CD14-positive monocyte (primary cell): ENCODE results near the gene NMUR1. TPM values are rescaled to one million over a fixed set of nuclear protein-coding genes. Genes with fewer than 3 reads are reported as not detected.

Source experiments
- DNase-seq, 3 donors: peaks; one replicate each; pipeline ENCODE4 v3.0.0-alpha.2; 2011 to 2022
- H2AFZ ChIP-seq: 2 replicates; pipeline ENCODE4 v1.6.0; 2012; ENCODE audit warnings: mild to moderate bottlenecking, low read depth, low read length, inconsistent platforms; ENCODE audit not compliant: insufficient read depth, poor library complexity, severe bottlenecking
- H3K27ac ChIP-seq, 2 donors: 1 replicate in 1 of 2; 2 replicates in 1 of 2; pipeline ENCODE4 v1.5.1; 2012 to 2013; ENCODE audit warnings: low read length in 2 of 2, control low read depth in 1 of 2, inconsistent platforms in 1 of 2, low read depth in 1 of 2, mild to moderate bottlenecking in 1 of 2
- H3K27me3 ChIP-seq, 2 donors: one replicate each; pipeline versions ENCODE4 v1.6.0 to v1.6.1; 2011 to 2013; ENCODE audit warnings: low read length in 2 of 2; ENCODE audit not compliant: control insufficient read depth in 2 of 2, insufficient read depth in 2 of 2
- H3K36me3 ChIP-seq, 2 donors: replicated peaks in 1 of 2; 1 replicate in 1 of 2; 2 replicates in 1 of 2; pipeline versions ENCODE4 v1.5.1 to v1.6.1; 2012 to 2013; ENCODE audit warnings: low read length in 2 of 2, control low read depth in 1 of 2, inconsistent platforms in 1 of 2, mild to moderate bottlenecking in 1 of 2; ENCODE audit not compliant: insufficient read depth in 2 of 2, control insufficient read depth in 1 of 2
- H3K4me1 ChIP-seq, 2 donors: 1 replicate in 1 of 2; 2 replicates in 1 of 2; pipeline versions ENCODE4 v1.5.1 to v1.6.1; 2012 to 2013; ENCODE audit warnings: low read length in 2 of 2, control low read depth in 1 of 2, inconsistent platforms in 1 of 2, mild to moderate bottlenecking in 1 of 2, moderate library complexity in 1 of 2; ENCODE audit not compliant: insufficient read depth in 2 of 2, control insufficient read depth in 1 of 2
- H3K4me2 ChIP-seq: replicated peaks from 2 replicates; pipeline ENCODE3; 2012; ENCODE audit warnings: low read length, moderate library complexity, mild to moderate bottlenecking; ENCODE audit not compliant: poor library complexity, severe bottlenecking; ENCODE audit errors: extremely low read depth
- H3K4me3 ChIP-seq, 3 experiments: fragments of 200-600 bp in 1 of 3; sonication (generic) in 1 of 3; replicated peaks in 1 of 3; 1 replicate in 2 of 3; 2 replicates in 1 of 3; pipeline ENCODE4 v1.5.1; 2011 to 2013; ENCODE audit warnings: low read length in 3 of 3, mild to moderate bottlenecking in 3 of 3, control low read depth in 2 of 3, low read depth in 2 of 3, inconsistent platforms in 1 of 3, moderate library complexity in 1 of 3
- H3K79me2 ChIP-seq: 2 replicates; pipeline ENCODE4 v1.6.0; 2012; ENCODE audit warnings: mild to moderate bottlenecking, control low read depth, inconsistent platforms, low read length, moderate library complexity; ENCODE audit not compliant: insufficient read depth
- H3K9ac ChIP-seq: 2 replicates; pipeline ENCODE4 v1.6.0; 2017; ENCODE audit warnings: low read length, mild to moderate bottlenecking; ENCODE audit not compliant: insufficient read depth, poor library complexity, severe bottlenecking
- H3K9me3 ChIP-seq, 2 donors: replicated peaks in 1 of 2; 1 replicate in 1 of 2; 2 replicates in 1 of 2; pipeline versions ENCODE4 v1.5.1 to v1.6.1; 2012 to 2013; ENCODE audit warnings: low read length in 2 of 2, control low read depth in 1 of 2; ENCODE audit not compliant: control insufficient read depth in 1 of 2, insufficient read depth in 1 of 2
- H4K20me1 ChIP-seq: 2 replicates; pipeline ENCODE4 v1.6.0; 2012; ENCODE audit warnings: mild to moderate bottlenecking, low read length, control low read depth, moderate library complexity; ENCODE audit not compliant: insufficient read depth
- H3K27ac Mint-ChIP-seq, 7 donors: one replicate each; pipeline ENCODE4 v1.8.0; 2020; ENCODE audit warnings: mild to moderate bottlenecking in 7 of 7, mixed read lengths in 7 of 7, moderate library complexity in 6 of 7, inconsistent platforms in 2 of 7
- H3K27me3 Mint-ChIP-seq, 3 donors: one replicate each; pipeline ENCODE4 v1.8.0; 2021 to 2022; ENCODE audit warnings: low read depth in 3 of 3, mild to moderate bottlenecking in 3 of 3, mixed read lengths in 3 of 3, moderate library complexity in 3 of 3, inconsistent platforms in 1 of 3
- H3K36me3 Mint-ChIP-seq, 2 donors: one replicate each; pipeline ENCODE4 v1.8.0; 2020; ENCODE audit warnings: mixed read lengths in 2 of 2, inconsistent platforms in 1 of 2, mild to moderate bottlenecking in 1 of 2
- H3K4me1 Mint-ChIP-seq: one replicate; pipeline ENCODE4 v1.8.0; 2020; ENCODE audit warnings: mild to moderate bottlenecking, mixed read lengths
- H3K4me3 Mint-ChIP-seq, 2 donors: one replicate each; pipeline ENCODE4 v1.8.0; 2020; ENCODE audit warnings: mild to moderate bottlenecking in 2 of 2, mixed read lengths in 2 of 2, moderate library complexity in 1 of 2
- H3K9me3 Mint-ChIP-seq, 7 donors: one replicate each; pipeline ENCODE4 v1.8.0; 2020 to 2022; ENCODE audit warnings: mixed read lengths in 7 of 7, mild to moderate bottlenecking in 6 of 7, moderate library complexity in 6 of 7, inconsistent platforms in 2 of 7
- WGBS: methylation state at CpG from one replicate; pipeline ENCODE4 v1.1.5; 2013; ENCODE audit warnings: missing lambda C conversion rate; ENCODE audit not compliant: insufficient coverage; 5-methylcytosine and 5-hydroxymethylcytosine counted together
- intact Hi-C, 2 donors: fragments of 100-400 bp; cut with micrococcal nuclease; formaldehyde crosslinking; loops; one replicate each; pipeline versions ENCODE4 v1.15.0 to v1.15.1; 2023
- polyA plus RNA-seq, 3 donors: library from polyadenylated mRNA; depleted of rRNA in 1 of 3; unstranded in 2 of 3; stranded (reverse) in 1 of 3; fragments of 300-500 nt in 2 of 3; fragments of >200 nt in 1 of 3; fragmentation: Illumina TruSeq in 2 of 3; gene quantifications; 1 replicate in 2 of 3; 2 replicates in 1 of 3; pipeline ENCODE4 v1.2.3, GENCODE V29; 2012 to 2021
- TF ChIP-seq, protein P1 (sequence below): fragments of 200-600 bp; IDR thresholded peaks from one replicate; pipeline ENCODE4 v1.8.0; 2022; ENCODE audit warnings: antibody characterized with exemption, mild to moderate bottlenecking

Gene NMUR1
- polyA plus RNA-seq, 3 donors, result not detected

DNA sequence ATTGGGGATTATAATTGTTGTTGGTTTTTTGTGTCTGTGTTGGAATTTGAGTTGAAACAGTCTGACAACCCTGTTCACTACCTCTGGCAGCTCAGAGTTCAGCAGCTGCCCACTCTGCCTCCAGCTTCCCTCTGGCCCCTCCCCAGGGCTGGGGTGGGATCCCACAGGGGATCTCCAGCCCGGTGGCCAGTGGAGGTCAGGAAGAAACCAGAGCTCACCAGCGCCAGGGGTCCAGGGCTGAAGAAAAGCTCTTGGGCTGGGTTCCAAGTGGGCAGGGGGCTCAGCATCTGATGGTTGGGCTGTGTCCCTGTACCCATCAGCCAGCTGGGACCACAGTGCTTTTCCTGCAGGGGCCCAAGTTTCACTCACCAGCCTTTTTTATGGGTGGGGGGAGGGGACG, 49.5 kb downstream of the NMUR1 start:
- Histone ChIP-seq H3K4me2 (no peak overlapping the region), H3K9me3 (no peaks in the 10 kb centered on the region), H3K9ac (no peak overlapping the region), H3K27me3 (no peaks in the 10 kb centered on the region), H3K36me3 (no peaks in the 10 kb centered on the region), H3K27ac (no peak overlapping the region), H2AFZ (no peak overlapping the region), H3K4me1 (peaks cover 11 to 21% of the 10 kb centered on the region in 2 donors), H4K20me1 (no peaks in the 10 kb centered on the region), H3K79me2 (peaks cover 4% of the 10 kb centered on the region), H3K4me3 (no peak overlapping the region)
- peaks cover 18% of the 10 kb centered on the region for H3K4me1 Mint-ChIP-seq
- intact Hi-C loops, result no loop called here
- H3K27ac Mint-ChIP-seq, result peak overlapping the region in 1 of 7 donors; percentile 3
- H3K36me3 Mint-ChIP-seq, result peaks cover 0 to 11% of the 10 kb centered on the region in 2 donors
- no peak overlapping the region for H3K4me3 Mint-ChIP-seq
- 72% methylated on average over 2 of the region's 3 CpGs for WGBS
- H3K9me3 Mint-ChIP-seq, result no peaks in the 10 kb centered on the region
- no peak for DNase-seq
- H3K27me3 Mint-ChIP-seq, result peaks cover 0 to 2% (median 2%) of the 10 kb centered on the region in 3 donors
- TF ChIP-seq, protein P1, sequence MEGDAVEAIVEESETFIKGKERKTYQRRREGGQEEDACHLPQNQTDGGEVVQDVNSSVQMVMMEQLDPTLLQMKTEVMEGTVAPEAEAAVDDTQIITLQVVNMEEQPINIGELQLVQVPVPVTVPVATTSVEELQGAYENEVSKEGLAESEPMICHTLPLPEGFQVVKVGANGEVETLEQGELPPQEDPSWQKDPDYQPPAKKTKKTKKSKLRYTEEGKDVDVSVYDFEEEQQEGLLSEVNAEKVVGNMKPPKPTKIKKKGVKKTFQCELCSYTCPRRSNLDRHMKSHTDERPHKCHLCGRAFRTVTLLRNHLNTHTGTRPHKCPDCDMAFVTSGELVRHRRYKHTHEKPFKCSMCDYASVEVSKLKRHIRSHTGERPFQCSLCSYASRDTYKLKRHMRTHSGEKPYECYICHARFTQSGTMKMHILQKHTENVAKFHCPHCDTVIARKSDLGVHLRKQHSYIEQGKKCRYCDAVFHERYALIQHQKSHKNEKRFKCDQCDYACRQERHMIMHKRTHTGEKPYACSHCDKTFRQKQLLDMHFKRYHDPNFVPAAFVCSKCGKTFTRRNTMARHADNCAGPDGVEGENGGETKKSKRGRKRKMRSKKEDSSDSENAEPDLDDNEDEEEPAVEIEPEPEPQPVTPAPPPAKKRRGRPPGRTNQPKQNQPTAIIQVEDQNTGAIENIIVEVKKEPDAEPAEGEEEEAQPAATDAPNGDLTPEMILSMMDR, result no peak

DNA sequence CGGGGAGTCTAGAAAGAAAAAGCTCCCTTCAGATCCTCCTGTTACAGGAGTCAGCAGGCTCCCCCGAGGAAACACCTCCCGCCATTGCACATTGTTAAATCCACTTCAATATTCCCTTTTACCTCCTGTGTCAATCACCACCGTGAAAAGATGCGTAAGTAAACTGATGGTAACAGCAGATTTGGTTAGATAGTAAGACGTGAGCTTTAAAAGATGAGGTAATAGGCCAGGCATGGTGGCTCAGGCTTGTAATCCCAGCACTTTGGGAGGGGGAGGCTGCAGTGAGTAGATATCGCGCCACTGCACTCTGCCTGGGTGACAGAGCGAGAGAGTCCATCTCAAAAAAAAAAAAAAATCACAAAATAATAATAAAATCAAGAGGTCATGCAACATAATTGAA, 50.8 kb downstream of the NMUR1 start:
- TF ChIP-seq, protein P1, result no peak
- peaks cover 4% of the 10 kb centered on the region for H3K79me2 ChIP-seq
- no peak overlapping the region for H3K4me3 Mint-ChIP-seq
- peaks cover 18% of the 10 kb centered on the region for H3K4me1 Mint-ChIP-seq
- H3K27ac Mint-ChIP-seq, result peak overlapping the region in 1 of 7 donors; percentile 27
- H3K9me3 Mint-ChIP-seq, result no peaks in the 10 kb centered on the region
- no peak overlapping the region for H2AFZ ChIP-seq
- no peak for DNase-seq
- no peak overlapping the region for H3K27ac ChIP-seq
- H3K4me3 ChIP-seq, result no peak overlapping the region
- H3K36me3 ChIP-seq, result no peaks in the 10 kb centered on the region
- no peaks in the 10 kb centered on the region for H3K9me3 ChIP-seq
- intact Hi-C loops, result no loop called here
- H3K36me3 Mint-ChIP-seq, result peaks cover 0 to 11% of the 10 kb centered on the region in 2 donors
- no peak overlapping the region for H3K4me2 ChIP-seq
- H4K20me1 ChIP-seq, result no peaks in the 10 kb centered on the region
- H3K4me1 ChIP-seq, result peaks cover 11 to 21% of the 10 kb centered on the region in 2 donors
- peaks cover 0 to 2% (median 2%) of the 10 kb centered on the region in 3 donors for H3K27me3 Mint-ChIP-seq
- no peaks in the 10 kb centered on the region for H3K27me3 ChIP-seq
- H3K9ac ChIP-seq, result no peak overlapping the region
- WGBS, result 20% methylated on average over 1 of the region's 9 CpGs
